HG03342 (cell line): ENCODE results near the gene YES1.
A peak's percentile ranks its signal among the peaks of the same experiment; 100 is the strongest.

ENCODE experiments used
- ATAC-seq: cut with Tn5 transposase; IDR thresholded peaks from one replicate; pipeline ENCODE4 v1.9.1; 2021; ENCODE audit warnings: mild to moderate bottlenecking, moderate library complexity; ENCODE audit not compliant: unreplicated experiment

Gene YES1

DNA sequence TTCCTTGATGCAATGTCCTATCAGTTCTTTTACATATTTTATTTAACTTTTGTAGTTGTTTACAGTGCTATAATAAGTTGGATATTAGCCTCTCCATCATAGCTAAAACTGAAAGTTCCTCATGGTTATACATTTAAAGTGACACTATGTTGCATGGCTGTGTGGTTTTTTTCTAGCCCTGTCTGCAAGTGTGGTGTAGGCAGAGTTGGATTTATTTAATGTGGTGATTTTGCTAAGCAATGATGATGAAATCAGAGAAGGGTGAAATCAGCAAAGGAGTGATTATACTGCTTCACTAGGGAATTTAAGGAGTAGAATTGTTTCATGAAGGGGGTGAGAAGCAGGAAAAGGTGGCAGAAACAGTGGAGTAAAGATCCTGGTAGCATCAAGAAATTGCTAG is 81.3 kb downstream of the YES1 start:
- no peak for ATAC-seq

- peak; percentile 47 for ATAC-seq
Observed at GRCh38 chr18:730120-730519, 81.9 kb downstream of the YES1 start.

DNA sequence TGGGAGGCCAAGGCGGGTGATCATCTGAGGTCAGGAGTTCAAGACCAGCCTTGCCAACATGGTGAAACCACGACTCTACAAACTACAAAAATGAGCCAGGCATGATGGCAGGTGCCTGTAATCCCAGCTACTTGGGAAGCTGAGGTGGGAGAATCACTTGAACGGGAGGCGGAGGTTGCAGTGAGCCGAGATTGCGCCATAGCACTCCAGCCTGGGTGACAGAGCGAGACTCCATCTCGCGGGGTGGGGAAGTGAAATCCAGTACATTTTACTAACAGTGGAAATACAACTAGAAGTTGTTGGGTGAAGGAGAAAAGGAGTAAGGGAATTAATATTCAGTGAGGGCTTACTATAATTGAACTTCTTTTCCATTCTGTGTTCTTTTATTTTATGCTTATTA is 86.4 kb downstream of the YES1 start:
- no peak for ATAC-seq

- no peak for ATAC-seq
Observed at GRCh38 chr18:723541-724080, 88.4 kb downstream of the YES1 start.

DNA sequence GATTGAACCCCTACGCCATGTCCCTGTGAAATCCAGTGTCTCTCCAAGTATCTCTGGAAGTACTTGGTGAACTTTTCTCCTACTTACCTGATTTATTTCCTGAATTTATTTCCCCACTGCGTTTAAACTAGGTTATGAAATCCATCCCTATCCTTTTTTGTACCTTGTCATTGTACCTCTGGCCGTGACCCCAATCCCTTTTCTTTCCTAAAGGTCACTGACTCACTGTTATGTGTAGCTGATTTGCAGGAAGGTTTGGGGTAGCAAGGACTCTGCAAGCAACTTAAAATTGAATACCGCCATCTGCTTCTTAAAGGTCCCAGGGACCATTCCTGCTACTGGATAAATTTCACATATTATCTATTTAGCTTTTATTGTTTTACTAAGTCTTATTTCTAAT is 95.0 kb downstream of the YES1 start:
- no peak for ATAC-seq

DNA sequence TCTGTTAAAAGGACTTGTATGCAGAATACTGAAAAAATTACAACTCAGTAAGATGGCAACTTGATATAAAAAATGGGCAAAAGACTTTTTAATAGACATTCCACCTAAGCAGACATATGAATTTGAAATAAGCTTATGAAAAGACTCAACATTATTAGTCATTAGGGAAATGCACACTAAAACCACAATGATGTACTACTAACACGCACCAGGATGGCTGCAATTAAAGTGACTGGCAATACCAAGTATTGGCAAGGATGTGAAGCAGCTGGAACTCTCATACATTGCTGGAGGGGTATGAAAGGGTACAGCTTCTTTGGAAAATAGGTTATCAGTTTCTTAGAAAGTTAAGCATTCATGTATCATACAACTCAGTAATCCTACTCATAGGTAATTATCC is 96.4 kb downstream of the YES1 start:
- ATAC-seq = no peak

GRCh38 chr18:713135-713490 is 98.9 kb downstream of the YES1 start:
- ATAC-seq = no peak

- peak; percentile 92 for ATAC-seq
Observed at GRCh38 chr18:712401-713134, 99.5 kb downstream of the YES1 start, which contains the start of gene ENOSF1. ENOSF1 (minus strand) TSS chr18:712630; CDS start chr18:712587, 43 bp downstream.

DNA sequence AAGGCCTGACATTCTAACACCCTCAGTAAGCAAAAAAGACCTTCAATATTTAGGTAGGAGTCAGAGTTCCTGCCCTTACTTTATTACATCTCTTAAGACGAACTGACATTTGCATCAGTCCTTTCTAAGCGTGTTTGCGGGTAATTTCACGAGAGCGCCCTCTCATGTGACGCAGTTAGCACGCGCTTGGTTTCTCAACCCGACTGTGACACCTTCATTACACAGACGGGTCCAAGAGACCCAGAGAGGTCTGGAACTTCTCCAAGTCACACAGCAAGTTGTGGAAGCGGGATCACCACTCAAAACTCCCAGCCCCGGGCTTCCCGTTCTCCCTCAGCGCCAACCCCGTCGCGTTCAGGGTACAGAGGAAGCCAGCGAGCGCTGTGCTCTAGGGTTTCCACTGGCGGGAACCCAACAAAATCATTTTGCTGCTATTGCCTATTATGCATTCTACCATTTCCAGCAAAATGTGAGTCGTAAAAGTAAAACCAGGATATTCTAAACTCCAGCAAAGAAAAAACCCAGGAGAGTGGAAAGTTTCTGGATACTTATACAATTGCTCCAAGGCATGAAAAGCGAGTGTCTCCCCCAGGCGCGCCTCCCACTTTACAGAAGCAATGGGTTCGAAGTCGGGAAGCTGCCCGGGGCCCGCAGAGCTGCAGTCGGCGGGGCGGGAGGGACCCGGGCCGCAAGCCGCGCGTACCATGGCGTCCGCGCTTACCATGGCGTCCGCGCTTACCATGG is 100.2 kb downstream of the YES1 start:
- peak; percentile 42 for ATAC-seq

DNA sequence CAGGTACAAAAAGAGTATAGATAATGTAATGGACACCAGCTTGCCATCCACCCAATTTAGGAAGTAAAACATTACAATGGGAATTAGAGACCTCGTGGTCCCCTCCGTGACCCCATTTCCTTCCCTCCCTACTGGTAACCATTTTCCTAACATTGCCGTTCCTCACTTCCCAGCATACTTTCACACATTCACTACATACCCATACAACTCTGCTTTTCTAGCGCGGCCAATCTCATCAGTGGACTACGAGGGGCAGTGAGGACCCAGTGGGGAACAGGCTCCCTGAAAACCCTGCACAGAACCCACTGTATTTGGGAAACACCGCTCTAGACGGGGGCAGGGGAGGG is 100.8 kb downstream of the YES1 start:
- ATAC-seq = no peak

- ATAC-seq = no peak
Observed at GRCh38 chr18:710418-711300, 101.4 kb downstream of the YES1 start.

DNA sequence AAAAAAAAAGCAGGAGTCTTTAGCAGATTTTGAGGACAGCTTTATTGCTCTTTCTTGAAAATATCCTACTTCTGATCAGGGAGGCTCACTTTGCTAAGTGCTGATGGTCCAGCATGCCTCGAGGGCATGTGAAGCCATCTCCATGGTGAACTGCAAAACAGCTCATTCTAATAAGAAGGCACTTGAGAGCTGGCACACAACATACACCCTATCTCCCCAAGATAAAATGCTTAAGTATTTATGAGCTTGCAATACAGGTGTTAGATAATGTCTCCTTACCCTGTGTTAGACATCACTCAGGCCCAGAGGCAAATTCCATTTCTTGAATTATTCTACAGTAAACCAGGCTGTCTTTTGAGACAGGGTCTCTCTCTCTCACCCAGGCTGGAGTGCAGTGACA is 102.3 kb downstream of the YES1 start:
- ATAC-seq = no peak

DNA sequence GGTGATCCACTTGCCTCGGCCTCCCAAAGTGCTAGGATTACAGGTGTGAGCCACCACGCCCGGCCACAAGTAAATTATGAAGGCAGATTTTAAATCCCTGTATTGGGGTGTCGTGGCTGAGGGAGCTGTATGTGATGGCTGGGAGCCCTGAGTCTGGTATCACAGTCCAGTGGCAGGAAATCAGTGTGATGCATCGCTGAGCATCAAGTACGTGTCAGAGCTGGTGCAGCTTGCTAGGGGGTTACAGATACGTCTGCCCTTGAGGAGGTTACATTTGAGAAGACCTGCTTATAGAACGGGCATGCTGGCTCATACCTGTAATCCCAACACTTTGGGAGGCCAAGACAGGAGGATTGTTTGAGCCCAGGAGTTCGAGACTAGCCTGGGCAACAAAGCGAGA is 103.9 kb downstream of the YES1 start:
- no peak for ATAC-seq

GRCh38 chr18:706405-706804 is 105.6 kb downstream of the YES1 start:
- no peak for ATAC-seq

DNA sequence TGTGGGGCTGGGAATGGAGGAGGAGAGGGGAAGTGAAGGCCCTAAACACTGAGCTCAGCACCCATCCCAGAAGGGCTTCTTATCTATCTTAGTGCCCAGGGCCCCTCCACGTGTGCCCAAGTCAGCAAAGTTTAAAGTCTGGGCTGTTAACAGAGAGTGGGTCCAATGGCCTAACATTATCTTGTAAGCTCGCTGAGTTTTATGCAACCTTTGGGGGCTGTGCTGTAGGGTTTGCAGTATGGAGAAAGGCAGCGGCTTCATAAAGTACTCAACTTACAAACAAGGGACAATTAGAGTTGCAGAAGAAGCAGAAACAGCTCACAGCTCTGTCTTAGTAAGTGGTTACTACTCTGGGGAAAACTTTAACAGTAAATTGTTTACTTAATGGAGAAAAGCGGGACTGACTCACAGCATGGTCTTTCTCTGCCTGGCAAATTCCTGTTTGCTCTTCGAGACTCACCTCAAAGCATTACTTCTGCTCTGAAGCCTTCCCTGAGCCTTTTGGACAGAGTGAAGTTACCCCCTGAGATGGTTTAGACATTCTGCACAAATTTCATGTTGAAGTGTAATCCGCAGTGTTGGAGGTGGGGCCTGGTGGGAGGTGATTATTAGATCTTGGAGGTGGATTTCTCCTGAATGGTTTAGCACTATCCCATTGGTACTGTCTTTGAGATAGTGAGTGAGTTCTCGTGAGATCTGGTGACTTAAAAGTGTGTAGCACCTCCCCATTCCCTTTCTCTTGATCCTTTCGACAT is 108.7 kb downstream of the YES1 start:
- no peak for ATAC-seq

GRCh38 chr18:697800-698199 is 114.2 kb downstream of the YES1 start:
- ATAC-seq = no peak

GRCh38 chr18:697012-697411 is 115.0 kb downstream of the YES1 start:
- ATAC-seq = no peak

- ATAC-seq = no peak
Observed at GRCh38 chr18:693466-694187, 118.4 kb downstream of the YES1 start.

GRCh38 chr18:692824-693223 is 119.2 kb downstream of the YES1 start:
- ATAC-seq = no peak

DNA sequence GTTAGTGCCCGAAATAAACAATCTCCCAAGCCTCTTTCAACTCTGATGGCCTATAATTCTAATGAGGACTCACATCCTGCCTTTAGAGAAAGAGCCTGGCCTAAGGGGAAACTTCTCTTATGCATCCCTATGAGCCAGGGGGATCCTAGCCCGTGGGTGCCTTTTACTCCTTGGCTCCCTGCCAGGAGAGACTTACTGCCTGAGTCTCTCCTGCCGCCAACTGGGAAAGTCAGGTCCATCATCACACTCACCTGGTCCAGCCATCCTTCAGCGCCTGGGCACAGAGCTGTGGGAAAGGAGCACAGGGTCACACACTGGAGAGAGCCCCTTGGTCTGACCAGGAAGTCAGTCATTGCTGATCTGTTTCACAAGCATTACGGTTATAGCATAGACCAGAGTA is 123.7 kb downstream of the YES1 start:
- no peak for ATAC-seq
